ENCODE data around the gene DYNLT4. TPM values are rescaled to one million over a fixed set of nuclear protein-coding genes. Genes with fewer than 3 reads are reported as not detected.

DYNLT4 gene
- total and polyA plus RNA-seq, 2 of the 13 experiments (the other 11 are each of a cell fraction or from before 2014, with no cell fraction given): 0.77 TPM; not detected in 1

GRCh38 chr1:44799770-44800584 lies 7.2 kb downstream of the DYNLT4 start, which contains the start of gene PLK3 (continued):
- TF ChIP-seq ZNF569 (CRISPR knock-in tag; IDR thresholded peaks at IDR 0.05; ENCODE audit: borderline replicate concordance) (peak; percentile 80; the same call in 1 of the 2 replicates), SP5 (CRISPR knock-in tag; IDR thresholded peaks at IDR 0.05; ENCODE audit: borderline replicate concordance, low read depth) (no peak; the same call in none of the 2 replicates), TEAD3 (CRISPR knock-in tag; optimal IDR thresholded peaks at IDR 0.05; ENCODE audit: borderline replicate concordance) (peak; percentile 70), ARNTL (CRISPR knock-in tag; IDR thresholded peaks at IDR 0.05) (peak; percentile 79), MTF2 (CRISPR knock-in tag; IDR thresholded peaks at IDR 0.05; ENCODE audit: borderline replicate concordance) (no peak; the same call in 1 of the 2 replicates), MYNN (CRISPR knock-in tag; IDR thresholded peaks at IDR 0.05; ENCODE audit: low read depth) (no peak), ZNF256 (CRISPR knock-in tag; conservative IDR thresholded peaks at IDR 0.05) (no peak), POLR2G (IDR thresholded peaks at IDR 0.05; ENCODE audit: low read depth, low read length) (peak; percentile 98)
- TF ChIP-seq, protein P1, sequence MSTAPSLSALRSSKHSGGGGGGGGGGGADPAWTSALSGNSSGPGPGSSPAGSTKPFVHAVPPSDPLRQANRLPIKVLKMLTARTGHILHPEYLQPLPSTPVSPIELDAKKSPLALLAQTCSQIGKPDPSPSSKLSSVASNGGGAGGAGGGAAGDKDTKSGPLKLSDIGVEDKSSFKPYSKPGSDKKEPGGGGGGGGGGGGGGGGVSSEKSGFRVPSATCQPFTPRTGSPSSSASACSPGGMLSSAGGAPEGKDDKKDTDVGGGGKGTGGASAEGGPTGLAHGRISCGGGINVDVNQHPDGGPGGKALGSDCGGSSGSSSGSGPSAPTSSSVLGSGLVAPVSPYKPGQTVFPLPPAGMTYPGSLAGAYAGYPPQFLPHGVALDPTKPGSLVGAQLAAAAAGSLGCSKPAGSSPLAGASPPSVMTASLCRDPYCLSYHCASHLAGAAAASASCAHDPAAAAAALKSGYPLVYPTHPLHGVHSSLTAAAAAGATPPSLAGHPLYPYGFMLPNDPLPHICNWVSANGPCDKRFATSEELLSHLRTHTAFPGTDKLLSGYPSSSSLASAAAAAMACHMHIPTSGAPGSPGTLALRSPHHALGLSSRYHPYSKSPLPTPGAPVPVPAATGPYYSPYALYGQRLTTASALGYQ (CRISPR knock-in tag; IDR thresholded peaks at IDR 0.05): no peak; the same call in 1 of the 2 replicates
